Astrocyte of the cerebellum (primary cell): ENCODE results near the gene NTN4.
"Not testable (repeated sequence)": the region's sequence is repeated elsewhere in the genome, so short reads cannot be mapped to it uniquely, and the experiment has no call there.

ENCODE experiments used
- DNase-seq: peaks from one replicate; pipeline ENCODE4 v3.0.0-alpha.2; 2011; ENCODE audit warnings: low read depth
- H3K4me3 ChIP-seq: 2 replicates; pipeline ENCODE4 v1.5.1; 2011; ENCODE audit warnings: mild to moderate bottlenecking, low read depth, low read length, moderate library complexity
- in situ Hi-C: cut with HindIII; loops from 2 replicates; pipeline ENCODE4 v1.10.0; 2017; ENCODE audit warnings: low sequenced_read_pairs
- TF ChIP-seq, protein P1 (sequence below): IDR thresholded peaks from 2 replicates; pipeline ENCODE4 v1.5.1; 2012; ENCODE audit warnings: low read length, low read depth, moderate library complexity, mild to moderate bottlenecking; ENCODE audit errors: missing control alignments

The NTN4 gene

DNA sequence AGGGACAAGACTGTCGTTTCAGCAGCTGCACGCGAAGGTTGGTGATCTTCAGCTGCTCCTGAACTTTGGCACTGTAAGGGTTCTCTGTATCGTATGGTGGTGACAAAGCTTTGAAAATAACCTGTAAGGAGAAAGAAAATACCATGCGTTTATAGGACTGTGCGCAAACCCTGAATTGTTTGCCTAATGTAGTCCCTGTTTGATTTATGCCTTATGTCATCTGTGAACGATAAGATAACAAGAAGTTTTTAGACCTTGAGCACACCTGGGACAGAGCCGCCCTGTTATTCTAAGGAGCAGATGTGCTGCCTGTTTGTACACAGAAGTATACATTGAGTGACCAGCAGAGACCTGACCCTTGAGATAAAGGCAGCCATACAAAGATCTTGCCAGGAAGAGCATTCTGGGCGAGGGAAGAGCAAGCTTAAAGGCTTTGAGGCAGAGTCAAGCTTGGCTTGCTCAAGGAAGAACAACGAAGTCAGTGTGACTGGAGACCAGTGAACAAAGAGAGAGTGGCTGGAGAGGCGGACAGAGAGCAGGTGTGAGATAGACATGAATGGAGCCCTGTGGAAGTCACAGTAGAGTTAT is 52.4 kb downstream of the NTN4 start:
- TF ChIP-seq, protein P1, sequence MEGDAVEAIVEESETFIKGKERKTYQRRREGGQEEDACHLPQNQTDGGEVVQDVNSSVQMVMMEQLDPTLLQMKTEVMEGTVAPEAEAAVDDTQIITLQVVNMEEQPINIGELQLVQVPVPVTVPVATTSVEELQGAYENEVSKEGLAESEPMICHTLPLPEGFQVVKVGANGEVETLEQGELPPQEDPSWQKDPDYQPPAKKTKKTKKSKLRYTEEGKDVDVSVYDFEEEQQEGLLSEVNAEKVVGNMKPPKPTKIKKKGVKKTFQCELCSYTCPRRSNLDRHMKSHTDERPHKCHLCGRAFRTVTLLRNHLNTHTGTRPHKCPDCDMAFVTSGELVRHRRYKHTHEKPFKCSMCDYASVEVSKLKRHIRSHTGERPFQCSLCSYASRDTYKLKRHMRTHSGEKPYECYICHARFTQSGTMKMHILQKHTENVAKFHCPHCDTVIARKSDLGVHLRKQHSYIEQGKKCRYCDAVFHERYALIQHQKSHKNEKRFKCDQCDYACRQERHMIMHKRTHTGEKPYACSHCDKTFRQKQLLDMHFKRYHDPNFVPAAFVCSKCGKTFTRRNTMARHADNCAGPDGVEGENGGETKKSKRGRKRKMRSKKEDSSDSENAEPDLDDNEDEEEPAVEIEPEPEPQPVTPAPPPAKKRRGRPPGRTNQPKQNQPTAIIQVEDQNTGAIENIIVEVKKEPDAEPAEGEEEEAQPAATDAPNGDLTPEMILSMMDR = no peak
- no peak for DNase-seq
- in situ Hi-C loops = no loop called here
- H3K4me3 ChIP-seq = no peak overlapping the region

DNA sequence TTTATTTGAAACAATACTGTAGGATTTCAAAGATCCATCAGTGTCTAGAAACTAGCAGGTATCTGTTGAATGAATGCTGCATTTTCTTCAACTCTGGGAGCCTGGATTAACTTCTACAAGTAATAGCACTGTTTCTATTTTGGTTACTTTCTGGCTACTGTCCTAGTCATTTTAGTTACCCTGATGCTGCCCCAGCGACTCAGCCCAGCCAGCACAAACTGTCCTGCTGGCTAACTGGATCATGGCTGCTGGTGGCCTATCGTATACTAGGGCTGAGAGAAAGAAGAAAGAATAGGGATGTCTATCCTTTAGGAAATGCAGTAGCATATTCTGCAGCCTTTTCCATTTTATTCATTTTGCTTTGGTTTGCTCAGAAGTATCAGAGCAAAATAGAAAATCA is 53.9 kb downstream of the NTN4 start:
- TF ChIP-seq, protein P1 = no peak
- H3K4me3 ChIP-seq = no peak overlapping the region
- in situ Hi-C loops = no loop called here
- DNase-seq = no peak

DNA sequence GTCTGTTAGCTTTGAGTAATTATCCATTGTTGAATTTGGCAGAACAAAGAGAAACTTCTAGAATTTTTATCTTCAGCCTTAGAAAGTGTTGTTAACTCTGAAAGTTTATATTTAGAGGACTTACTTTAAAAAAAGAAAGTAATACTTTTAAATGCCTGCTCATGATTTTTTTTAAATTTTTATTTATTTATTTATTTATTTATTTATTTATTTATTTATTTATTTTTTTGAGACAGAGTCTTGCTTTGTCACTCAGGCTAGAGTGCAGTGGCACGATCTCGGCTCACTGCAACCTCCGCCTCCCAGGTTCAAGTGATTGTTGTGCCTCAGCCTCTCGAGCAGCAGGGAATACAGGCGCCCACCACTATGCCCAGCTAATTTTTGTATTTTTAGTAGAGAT is 54.8 kb downstream of the NTN4 start:
- DNase-seq, H3K4me3 ChIP-seq, in situ Hi-C loops: not testable (repeated sequence)

DNA sequence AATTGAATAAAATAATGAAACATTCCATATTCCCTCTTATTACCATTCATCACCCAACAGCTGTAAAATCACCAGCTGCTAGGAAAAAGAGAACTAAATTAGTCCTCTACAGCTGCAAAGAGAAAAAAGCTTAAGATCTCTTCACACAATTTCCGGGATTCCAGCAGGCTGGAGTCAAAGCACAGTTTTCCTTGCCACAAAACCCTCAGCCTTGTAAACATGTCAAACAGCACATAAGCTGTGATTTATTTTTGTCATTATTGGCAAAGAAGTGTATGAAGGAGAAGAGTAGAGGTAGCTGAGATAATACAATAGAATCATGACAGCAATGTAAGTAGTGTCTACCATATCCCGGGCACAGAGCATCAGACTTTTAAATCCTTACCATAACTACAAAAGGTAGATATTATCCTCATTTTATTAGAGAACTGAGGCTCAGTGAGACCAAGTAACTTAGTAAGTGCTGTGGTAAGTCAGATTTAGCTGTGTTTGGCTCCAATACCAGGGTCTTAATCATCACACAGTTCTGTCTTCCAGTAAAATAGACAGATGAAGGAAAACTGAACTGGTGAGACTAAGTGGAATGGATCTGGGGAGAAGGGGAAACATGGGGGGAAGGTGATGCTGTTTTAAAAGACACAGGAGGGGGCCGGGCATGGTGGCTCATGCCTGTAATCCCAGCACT is 57.3 kb downstream of the NTN4 start:
- peak; percentile 65 for DNase-seq
- in situ Hi-C loops = loop anchor here (5.0 kb wide), 1 partner anchor 49 kb away; no protein-coding TSS in a partner anchor
- no peak overlapping the region for H3K4me3 ChIP-seq
- TF ChIP-seq, protein P1 = no peak

DNA sequence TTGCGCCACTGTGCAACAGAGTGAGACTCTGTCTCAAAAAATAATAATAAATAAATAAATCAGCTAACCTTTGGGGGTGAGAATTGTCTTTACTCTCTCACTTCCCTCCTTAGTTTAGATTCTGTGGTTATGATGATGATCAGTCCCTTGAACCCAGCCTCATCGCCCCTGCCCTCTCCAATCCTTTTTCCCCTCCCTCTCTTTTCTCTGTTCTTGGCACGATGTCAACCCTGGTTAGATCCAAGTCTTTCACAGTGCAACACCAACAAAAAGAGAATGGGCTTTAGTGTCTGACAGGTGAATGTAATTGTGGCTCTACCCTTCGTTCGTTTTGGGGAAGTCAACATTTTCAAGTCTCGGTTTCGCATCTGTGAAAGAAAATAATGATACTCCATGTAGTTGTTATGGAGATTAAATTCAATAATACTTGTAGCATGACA is 59.0 kb downstream of the NTN4 start:
- TF ChIP-seq, protein P1 = no peak
- in situ Hi-C loops = loop anchor here (5.0 kb wide), 1 partner anchor 51 kb away; no protein-coding TSS in a partner anchor
- no peak for DNase-seq
- no peak overlapping the region for H3K4me3 ChIP-seq

DNA sequence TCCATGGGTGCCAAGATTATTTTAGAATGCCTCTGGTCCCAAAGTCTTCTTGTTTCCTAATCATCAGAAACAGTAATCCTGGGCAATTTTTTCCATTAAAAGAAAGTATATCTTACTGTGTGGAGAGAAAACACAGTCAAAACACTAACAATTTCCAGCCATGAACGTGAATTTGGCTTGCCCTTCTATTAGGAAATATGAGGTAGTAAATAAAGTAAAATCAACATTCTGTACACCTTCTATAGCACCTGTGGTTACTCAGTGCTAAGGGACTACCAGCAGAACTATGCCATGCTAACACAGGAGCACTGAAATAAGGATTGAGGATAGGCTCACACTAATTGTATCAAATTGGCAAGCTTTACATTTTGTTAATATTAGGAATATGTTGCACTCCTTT is 60.1 kb downstream of the NTN4 start:
- in situ Hi-C loops = loop anchor here (5.0 kb wide), 1 partner anchor 52 kb away; no protein-coding TSS in a partner anchor
- TF ChIP-seq, protein P1 = no peak
- no peak overlapping the region for H3K4me3 ChIP-seq
- DNase-seq = no peak

DNA sequence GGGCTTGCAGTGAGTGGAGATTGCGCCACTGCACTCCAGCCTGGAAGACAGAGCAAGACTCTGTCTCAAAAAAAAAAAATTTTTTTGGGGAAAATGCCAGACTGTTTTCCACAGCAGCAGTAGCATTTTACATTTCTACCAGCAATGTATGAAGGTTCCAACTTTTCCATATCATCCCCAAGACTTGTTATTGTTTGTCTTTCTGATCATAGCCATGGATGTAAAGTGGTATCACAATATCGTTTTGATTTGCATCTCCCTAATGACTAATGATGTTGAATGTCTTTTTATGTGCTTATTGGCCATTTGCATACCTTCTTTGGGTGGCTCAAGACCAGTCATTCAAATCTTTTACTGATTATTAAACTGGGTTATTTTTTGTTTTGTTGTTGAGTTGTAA is 63.7 kb downstream of the NTN4 start:
- H3K4me3 ChIP-seq = no peak overlapping the region
- in situ Hi-C loops = no loop called here
- TF ChIP-seq, protein P1 = no peak
- no peak for DNase-seq
